HCT116 (cell line): ENCODE data around the gene CLEC16A. TPM values are rescaled to one million over a fixed set of nuclear protein-coding genes. Genes with fewer than 3 reads are reported as not detected.

Source experiments
- ATAC-seq: fragments of 200-7000 bp; cut with Tn5 transposase; 2 replicates; pipeline ENCODE4 v1.9.1; 2020; ENCODE audit warnings: mild to moderate bottlenecking, moderate library complexity
- BruUV-seq: library from RNA; stranded (reverse); fragments of 400-500 nt; replicated peaks from 2 replicates; lab custom pipeline; 2021; lab: Mats Ljungman, UMichigan
- CTCF ChIA-PET: fragments of 300-600 bp; sonication (Branson Sonifier 250); formaldehyde crosslinking; loops from one replicate; lab custom pipeline; 2021; ENCODE audit warnings: antibody characterized with exemption; lab: Charles Lee
- POLR2A ChIA-PET: fragments of 300-600, 350-600 bp; sonication (Branson Sonifier 250); formaldehyde crosslinking; loops from one replicate; lab custom pipeline; 2021; ENCODE audit warnings: antibody characterized with exemption; lab: Charles Lee
- RAD21 ChIA-PET, 2 experiments: fragments of 300-600 bp; sonication (Branson Sonifier 250); formaldehyde crosslinking; loops; one replicate each; lab custom pipeline; 2023; ENCODE audit warnings: low total read pairs in 2 of 2; ENCODE audit not compliant: uncharacterized antibody in 2 of 2, unreplicated experiment in 2 of 2, low non-redundant PET in 1 of 2; lab: Charles Lee
- DNase-seq: peaks from one replicate; pipeline ENCODE4 v3.0.0-alpha.2; 2010; ENCODE audit warnings: low read depth, low spot score
- H2AFZ ChIP-seq: fragments of 200-600 bp; shearing (Covaris generic), sonication (generic); 2 replicates; pipeline ENCODE4 v1.6.1; 2017; ENCODE audit warnings: low read depth, mixed run types, mixed read lengths, antibody characterized with exemption, low read length; ENCODE audit not compliant: poor library complexity, severe bottlenecking
- H3K27ac ChIP-seq: 2 replicates; pipeline ENCODE4 v1.5.1; 2012; ENCODE audit warnings: low read depth, low read length
- H3K27me3 ChIP-seq: fragments of 200-600 bp; sonication (generic); 2 replicates; pipeline ENCODE4 v1.6.1; 2016; ENCODE audit warnings: mixed run types, low read length, mixed read lengths; ENCODE audit not compliant: insufficient read depth
- H3K36me3 ChIP-seq, 2 experiments: fragments of 200-500 bp in 1 of 2; fragments of 200-600 bp in 1 of 2; sonication (Bioruptor generic) in 1 of 2; sonication (generic) in 1 of 2; 2 replicates each; pipeline versions ENCODE4 v1.5.1 to v1.6.1; 2014 to 2016; ENCODE audit warnings: low read length in 2 of 2, inconsistent platforms in 1 of 2, mixed read lengths in 1 of 2, mixed run types in 1 of 2; ENCODE audit not compliant: insufficient read depth in 2 of 2, control insufficient read depth in 1 of 2
- H3K4me1 ChIP-seq, 2 experiments: fragments of 200-600 bp in 1 of 2; sonication (generic) in 1 of 2; 2 replicates each; pipeline versions ENCODE4 v1.5.1 to v1.6.1; 2012 to 2017; ENCODE audit warnings: low read length in 2 of 2, inconsistent platforms in 1 of 2, mild to moderate bottlenecking in 1 of 2, mixed read lengths in 1 of 2, mixed run types in 1 of 2, moderate library complexity in 1 of 2; ENCODE audit not compliant: insufficient read depth in 2 of 2, control insufficient read depth in 1 of 2
- H3K4me2 ChIP-seq: fragments of 200-600 bp; sonication (generic); 2 replicates; pipeline ENCODE4 v1.6.1; 2017; ENCODE audit warnings: mixed run types, low read length, mixed read lengths
- H3K4me3 ChIP-seq, 2 experiments: fragments of 200-600 bp in 1 of 2; sonication (generic) in 1 of 2; replicated peaks in 1 of 2; 2 replicates each; pipeline ENCODE4 v1.5.1; 2011 to 2016; ENCODE audit warnings: low read length in 2 of 2, control low read depth in 1 of 2, low read depth in 1 of 2, mild to moderate bottlenecking in 1 of 2, mixed read lengths in 1 of 2, mixed run types in 1 of 2
- H3K79me2 ChIP-seq: fragments of 200-600 bp; sonication (generic); 2 replicates; pipeline ENCODE4 v1.6.1; 2017; ENCODE audit warnings: mild to moderate bottlenecking, mixed run types, low read length, moderate library complexity, mixed read lengths; ENCODE audit not compliant: insufficient read depth
- H3K9ac ChIP-seq: fragments of 200-600 bp; sonication (generic); 2 replicates; pipeline ENCODE4 v1.6.1; 2016; ENCODE audit warnings: low read length, mixed read lengths
- H3K9me2 ChIP-seq: fragments of 200-600 bp; sonication (generic), shearing (Covaris generic); 2 replicates; pipeline ENCODE4 v1.6.1; 2017; ENCODE audit warnings: mixed run types, mild to moderate bottlenecking, moderate library complexity; ENCODE audit not compliant: insufficient read depth
- H3K9me3 ChIP-seq, 2 experiments: fragments of 200-500 bp in 1 of 2; fragments of 200-600 bp in 1 of 2; sonication (Bioruptor generic) in 1 of 2; sonication (generic) in 1 of 2; 2 replicates each; pipeline ENCODE4 v1.6.1; 2014 to 2017; ENCODE audit warnings: low read length in 2 of 2, mixed read lengths in 2 of 2, inconsistent platforms in 1 of 2, low read depth in 1 of 2, mild to moderate bottlenecking in 1 of 2, mixed run types in 1 of 2, moderate library complexity in 1 of 2; ENCODE audit not compliant: control insufficient read depth in 1 of 2, insufficient read depth in 1 of 2
- H4K20me1 ChIP-seq: fragments of 200-600 bp; sonication (generic), shearing (Covaris generic); 2 replicates; pipeline ENCODE4 v1.6.1; 2017; ENCODE audit warnings: mixed run types, mild to moderate bottlenecking, moderate library complexity; ENCODE audit not compliant: insufficient read depth
- ATF3 ChIP-seq: IDR thresholded peaks from 2 replicates; pipeline ENCODE4 v1.6.1; 2012
- CTCF ChIP-seq, 3 experiments: fragments of 200-600 bp in 1 of 3; sonication (generic) in 1 of 3; IDR thresholded peaks in 2 of 3; conservative IDR thresholded peaks in 1 of 3; 2 replicates each; pipeline ENCODE4 v1.5.1; 2012 to 2017; ENCODE audit warnings: low read depth in 2 of 3, low read length in 2 of 3, antibody characterized with exemption in 1 of 3, borderline replicate concordance in 1 of 3, control low read depth in 1 of 3, mild to moderate bottlenecking in 1 of 3, mixed read lengths in 1 of 3, mixed run types in 1 of 3, moderate library complexity in 1 of 3; ENCODE audit not compliant: insufficient read depth in 1 of 3
- MAX ChIP-seq: IDR thresholded peaks from 2 replicates; pipeline ENCODE4 v1.6.1; 2012
- POLR2A ChIP-seq: IDR thresholded peaks from 2 replicates; pipeline ENCODE4 v1.7.0; 2011; ENCODE audit warnings: borderline replicate concordance; ENCODE audit not compliant: insufficient read depth, insufficient read length; ENCODE audit errors: extremely low read depth
- SIN3A ChIP-seq: IDR thresholded peaks from 2 replicates; pipeline ENCODE4 v1.6.1; 2012; ENCODE audit warnings: low read depth
- SP1 ChIP-seq: IDR thresholded peaks from 2 replicates; pipeline ENCODE4 v1.6.1; 2012; ENCODE audit warnings: low read depth
- SRF ChIP-seq: IDR thresholded peaks from 2 replicates; pipeline ENCODE4 v1.6.1; 2012; ENCODE audit warnings: low read depth
- ZBTB33 ChIP-seq: IDR thresholded peaks from 2 replicates; pipeline ENCODE4 v1.6.1; 2011; ENCODE audit warnings: mild to moderate bottlenecking, low read length, moderate library complexity; ENCODE audit not compliant: insufficient replicate concordance; ENCODE audit errors: extremely low read depth
- ZFX ChIP-seq: fragments of 450-650 bp; IDR thresholded peaks from 2 replicates; pipeline ENCODE4 v1.6.1; 2017
- ZNF274 ChIP-seq: fragments of 200-500 bp; sonication (Bioruptor generic); IDR thresholded peaks from 2 replicates; pipeline ENCODE4 v1.6.1; 2014; ENCODE audit warnings: mild to moderate bottlenecking, low read depth, low read length, inconsistent platforms
- intact Hi-C: fragments of 100-400 bp; cut with micrococcal nuclease; formaldehyde crosslinking; loops from 2 replicates; pipeline ENCODE4 v1.10.0; 2022
- total RNA-seq: library from RNA; stranded (reverse); gene quantifications from one replicate; pipeline ENCODE4 v1.2.1, GENCODE V29; 2021; ENCODE audit not compliant: unreplicated experiment

Gene CLEC16A
- total RNA-seq, 1 experiment from 2014 or later, result 18.0 TPM

- Histone ChIP-seq H3K9me2 (no peaks in the 10 kb centered on the region), H4K20me1 (0 out of 2 replicates have a peak, but pooled peaks cover 7% of the 10 kb centered on the region), H3K27ac (no peak overlapping the region), H3K9me3 (no peaks in the 10 kb centered on the region), H2AFZ (no peak overlapping the region), H3K36me3 (peaks cover 9 to 45% of the 10 kb centered on the region in 2 experiments; a peak in 2 of 4 replicates), H3K27me3 (no peaks in the 10 kb centered on the region), H3K9ac (no peak overlapping the region)
- POLR2A ChIA-PET, result no interaction called here
- no TSS peak for BruUV-seq
- CTCF ChIA-PET, result no interaction called here
- no peak for ATAC-seq
- no peak for TF ChIP-seq SRF
- TF ChIP-seq ATF3, result no peak
- TF ChIP-seq ZFX, result no peak
- no peak for TF ChIP-seq MAX
- TF ChIP-seq, all 23 proteins: peak for 0
- Histone ChIP-seq H3K4me3 (no peak overlapping the region), H3K4me2 (no peak overlapping the region), H3K79me2 (peaks cover 90% of the 10 kb centered on the region), H3K4me1 (peaks cover 6 to 11% of the 10 kb centered on the region in 2 experiments)
- RAD21 ChIA-PET, result no interaction called here
- intact Hi-C loops, result no loop called here
- DNase-seq, result no peak
These were observed 7.1 kb upstream of the CLEC16A start for GRCh38 chr16:10937068-10937859.

GRCh38 chr16:10938321-10938720 is 6.0 kb upstream of the CLEC16A start:
- 0 out of 2 replicates have a peak, but pooled peaks cover 7% of the 10 kb centered on the region for H4K20me1 ChIP-seq
- no TSS peak for BruUV-seq
- CTCF ChIA-PET, result no interaction called here
- no peak for ATAC-seq
- H3K79me2 ChIP-seq, result peaks cover 82% of the 10 kb centered on the region
- no peak overlapping the region for H2AFZ ChIP-seq
- intact Hi-C loops, result no loop called here
- TF ChIP-seq SP1, result no peak
- no peak for TF ChIP-seq ZNF274
- TF ChIP-seq CTCF (IDR thresholded peaks at IDR 0.05 in 2 of 3, conservative IDR thresholded peaks at IDR 0.05 in 1 of 3; ENCODE audit: borderline replicate concordance in 1 of 3, insufficient read depth in 1 of 3, low read depth in 2 of 3, low read length in 2 of 3), result no peak
- TF ChIP-seq ZBTB33, result no peak
- no peak for TF ChIP-seq POLR2A
- no peak for TF ChIP-seq SIN3A
- H3K4me2 ChIP-seq, result no peak overlapping the region
- H3K36me3 ChIP-seq, result peaks cover 9 to 45% of the 10 kb centered on the region in 2 experiments; a peak in 2 of 4 replicates
- H3K4me3 ChIP-seq, result no peak overlapping the region
- POLR2A ChIA-PET, result no interaction called here
- no peak for DNase-seq
- RAD21 ChIA-PET, result no interaction called here
- no peaks in the 10 kb centered on the region for H3K9me2 ChIP-seq
- no peak overlapping the region for H3K9ac ChIP-seq
- no peak overlapping the region for H3K27ac ChIP-seq
- H3K9me3 ChIP-seq, result no peaks in the 10 kb centered on the region
- no peaks in the 10 kb centered on the region for H3K27me3 ChIP-seq
- peaks cover 11 to 18% of the 10 kb centered on the region in 2 experiments for H3K4me1 ChIP-seq
